Panc1 (cell line): ENCODE results near the gene BEGAIN. TPM values are rescaled to one million over a fixed set of nuclear protein-coding genes. Genes with fewer than 3 reads are reported as not detected.

Source experiments
- ATAC-seq: fragments of 200-7000 bp; cut with Tn5 transposase; 2 replicates; pipeline ENCODE4 v1.9.1; 2020; ENCODE audit warnings: mild to moderate bottlenecking, moderate library complexity
- BruUV-seq: library from RNA; stranded (reverse); fragments of 400-500 nt; replicated peaks from 2 replicates; lab custom pipeline; 2021; lab: Mats Ljungman, UMichigan
- CTCF ChIA-PET: fragments of 300-600 bp; sonication (Branson Sonifier 250); formaldehyde crosslinking; loops from one replicate; lab custom pipeline; 2022; ENCODE audit warnings: antibody characterized with exemption; lab: Charles Lee
- POLR2A ChIA-PET: fragments of 300-600 bp; sonication (Branson Sonifier 250); formaldehyde crosslinking; loops from one replicate; lab custom pipeline; 2022; ENCODE audit warnings: antibody characterized with exemption; lab: Charles Lee
- DNase-seq: peaks from one replicate; pipeline ENCODE4 v3.0.0-alpha.2; 2010; ENCODE audit warnings: low read depth, low spot score
- H3K27ac ChIP-seq: 2 replicates; pipeline ENCODE4 v1.5.1; 2011; ENCODE audit warnings: mild to moderate bottlenecking, low read length, inconsistent platforms
- H3K27me3 ChIP-seq: fragments of 200-500 bp; sonication (Bioruptor generic); 2 replicates; pipeline ENCODE4 v1.6.0; 2014; ENCODE audit warnings: low read length, inconsistent platforms; ENCODE audit not compliant: control insufficient read depth, insufficient read depth
- H3K36me3 ChIP-seq: fragments of 200-500 bp; sonication (Bioruptor generic); 2 replicates; pipeline ENCODE4 v1.5.1; 2014; ENCODE audit warnings: inconsistent platforms, mild to moderate bottlenecking, low read length, moderate library complexity; ENCODE audit not compliant: control insufficient read depth, insufficient read depth
- H3K4me1 ChIP-seq: 2 replicates; pipeline ENCODE4 v1.5.1; 2011; ENCODE audit warnings: inconsistent platforms, mild to moderate bottlenecking, low read length, moderate library complexity; ENCODE audit not compliant: control insufficient read depth, insufficient read depth
- H3K4me3 ChIP-seq, 2 experiments: 2 replicates each; pipeline ENCODE4 v1.5.1; 2011 to 2012; ENCODE audit warnings: low read depth in 2 of 2, low read length in 2 of 2, mild to moderate bottlenecking in 2 of 2, inconsistent platforms in 1 of 2, moderate library complexity in 1 of 2
- H3K9me3 ChIP-seq: fragments of 200-500 bp; sonication (Bioruptor generic); 2 replicates; pipeline ENCODE4 v1.5.1; 2014; ENCODE audit warnings: low read depth, mild to moderate bottlenecking, inconsistent platforms, low read length, moderate library complexity; ENCODE audit not compliant: control insufficient read depth, insufficient read depth
- CTCF ChIP-seq: fragments of 450-650 bp; IDR thresholded peaks from 2 replicates; pipeline ENCODE4 v1.5.1; 2017; ENCODE audit warnings: mild to moderate bottlenecking
- POLR2AphosphoS5 ChIP-seq: IDR thresholded peaks from 2 replicates; pipeline ENCODE4 v1.6.1; 2012; ENCODE audit warnings: mild to moderate bottlenecking, low read depth, low read length, moderate library complexity
- REST ChIP-seq, 2 experiments: IDR thresholded peaks; 2 replicates each; pipeline ENCODE4 v1.6.1; 2011 to 2012; ENCODE audit warnings: low read depth in 2 of 2, control low read depth in 1 of 2, low read length in 1 of 2, mild to moderate bottlenecking in 1 of 2, moderate library complexity in 1 of 2; ENCODE audit not compliant: insufficient read depth in 1 of 2
- SIN3A ChIP-seq: IDR thresholded peaks from 2 replicates; pipeline ENCODE4 v1.6.1; 2012; ENCODE audit warnings: low read depth, mild to moderate bottlenecking, low read length, moderate library complexity, borderline replicate concordance; ENCODE audit not compliant: insufficient read depth
- TCF7L2 ChIP-seq: IDR thresholded peaks from 2 replicates; pipeline ENCODE4 v1.6.1; 2011; ENCODE audit warnings: mild to moderate bottlenecking, low read depth, low read length, inconsistent platforms
- in situ Hi-C: cut with HindIII; loops from 2 replicates; pipeline ENCODE4 v1.10.0; 2016; ENCODE audit warnings: low sequenced_read_pairs, low pct_unique_long_range_greater_than_20kb
- intact Hi-C: fragments of 100-400 bp; cut with micrococcal nuclease; formaldehyde crosslinking; loops from one replicate; pipeline ENCODE4 v1.10.0; 2022; ENCODE audit not compliant: unreplicated experiment
- total RNA-seq: library from RNA; stranded (reverse); gene quantifications from one replicate; pipeline ENCODE4 v1.2.1, GENCODE V29; 2021; ENCODE audit not compliant: unreplicated experiment

The BEGAIN gene
- total RNA-seq, 1 experiment from 2014 or later = 26.5 TPM

- H3K4me1 ChIP-seq = peaks cover 4% of the 10 kb centered on the region
- no peaks in the 10 kb centered on the region for H3K9me3 ChIP-seq
- in situ Hi-C loops (no loop called here), intact Hi-C loops (no loop called here)
- H3K4me3 ChIP-seq = no peak overlapping the region
- H3K27ac ChIP-seq = no peak overlapping the region
- ATAC-seq (no peak), DNase-seq (no peak)
- CTCF ChIA-PET = no interaction called here
- H3K27me3 ChIP-seq = no peaks in the 10 kb centered on the region
- no TSS peak for BruUV-seq
- POLR2A ChIA-PET = no interaction called here
- no peak for TF ChIP-seq SIN3A
- no peak for TF ChIP-seq TCF7L2
- TF ChIP-seq REST (IDR thresholded peaks at IDR 0.05; ENCODE audit: insufficient read depth in 1 of 2, low read depth in 2 of 2, low read length in 1 of 2) = no peak
- no peak for TF ChIP-seq POLR2AphosphoS5
- TF ChIP-seq CTCF = no peak
- H3K36me3 ChIP-seq = no peaks in the 10 kb centered on the region
These were observed 25.8 kb upstream of the BEGAIN start for GRCh38 chr14:100612986-100613385.

DNA sequence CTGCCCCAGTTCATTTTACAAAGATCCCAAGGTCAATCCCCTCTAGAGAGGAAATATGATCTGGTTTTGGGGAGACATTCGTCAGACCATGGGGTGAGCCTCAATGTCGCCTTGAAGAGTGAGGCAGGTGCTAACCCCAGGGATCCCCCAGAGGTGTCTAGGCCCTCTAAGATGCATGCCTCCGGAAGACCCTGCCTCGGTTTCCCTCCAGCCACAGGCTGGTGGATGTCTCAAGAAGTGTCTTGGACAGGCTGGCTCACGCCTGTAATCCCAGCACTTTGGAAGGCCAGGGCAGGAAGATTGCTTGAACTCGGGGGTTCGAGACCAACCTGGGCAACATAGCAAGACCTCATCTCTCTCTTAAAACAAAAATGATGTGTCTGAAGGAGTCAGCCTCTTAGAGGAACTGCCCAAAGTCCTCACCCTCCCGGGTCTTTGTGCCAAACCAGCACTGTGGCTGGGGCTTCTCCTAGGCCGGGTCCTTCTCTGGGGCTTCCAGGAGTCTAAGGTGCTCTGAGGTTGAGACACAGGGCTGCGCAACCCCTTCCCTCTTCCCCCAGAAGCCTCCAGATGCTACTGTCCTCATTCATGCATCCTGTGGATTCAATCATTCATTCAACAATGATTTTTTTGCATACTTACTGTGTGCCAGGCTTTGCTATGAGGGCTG lies 24.7 kb upstream of the BEGAIN start:
- no TSS peak for BruUV-seq
- H3K4me3 ChIP-seq = no peak overlapping the region
- peaks cover 4% of the 10 kb centered on the region for H3K4me1 ChIP-seq
- H3K27me3 ChIP-seq = no peaks in the 10 kb centered on the region
- intact Hi-C loops = no loop called here
- ChIA-PET CTCF (interaction anchor here (0.6 kb wide), 1 partner anchor 240 kb away, joined by 6 read pairs; no protein-coding TSS in a partner anchor), POLR2A (no interaction called here)
- TF ChIP-seq SIN3A = no peak
- TF ChIP-seq REST (IDR thresholded peaks at IDR 0.05; ENCODE audit: insufficient read depth in 1 of 2, low read depth in 2 of 2, low read length in 1 of 2) = no peak
- TF ChIP-seq POLR2AphosphoS5 = no peak
- no peak for TF ChIP-seq CTCF
- no peak for TF ChIP-seq TCF7L2
- H3K36me3 ChIP-seq = no peaks in the 10 kb centered on the region
- DNase-seq = no peak
- no peak overlapping the region for H3K27ac ChIP-seq
- ATAC-seq = no peak
- in situ Hi-C loops = no loop called here
- no peaks in the 10 kb centered on the region for H3K9me3 ChIP-seq
